ENCODE results near the gene C6orf52.

Gene C6orf52

DNA sequence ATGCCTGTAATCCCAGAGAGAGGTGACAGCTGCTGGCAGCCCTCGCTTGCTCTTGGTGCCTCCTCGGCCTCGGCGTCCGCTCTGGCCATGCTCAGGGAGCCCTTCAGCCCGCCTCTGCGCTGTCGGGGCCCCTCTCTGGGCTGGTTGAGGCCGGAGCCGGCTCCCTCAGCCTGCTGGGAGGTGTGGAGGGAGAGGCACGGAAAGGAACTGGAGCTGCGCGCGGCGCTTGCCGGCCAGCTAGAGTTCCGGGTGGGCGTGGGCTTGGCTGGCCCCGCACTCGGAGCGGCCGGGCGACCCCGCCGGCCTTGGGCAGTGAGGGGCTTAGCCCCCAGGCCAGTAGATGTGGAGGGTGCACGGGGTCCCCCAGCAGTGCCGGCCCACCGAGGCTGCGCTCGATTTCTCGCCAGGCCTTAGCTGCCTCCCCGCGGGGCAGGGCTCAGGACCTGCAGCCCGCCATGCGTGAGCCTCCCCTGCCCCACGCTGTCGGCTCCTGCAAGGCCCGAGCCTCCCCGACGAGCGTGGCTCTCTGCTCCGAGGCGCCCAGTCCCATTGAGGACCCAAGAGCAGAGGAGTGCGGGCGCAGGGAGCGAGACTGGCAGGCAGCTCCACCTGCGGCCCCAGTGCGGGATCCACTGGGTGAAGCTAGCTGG, 34.6 kb downstream of the C6orf52 start:
- TF ChIP-seq, protein P1, sequence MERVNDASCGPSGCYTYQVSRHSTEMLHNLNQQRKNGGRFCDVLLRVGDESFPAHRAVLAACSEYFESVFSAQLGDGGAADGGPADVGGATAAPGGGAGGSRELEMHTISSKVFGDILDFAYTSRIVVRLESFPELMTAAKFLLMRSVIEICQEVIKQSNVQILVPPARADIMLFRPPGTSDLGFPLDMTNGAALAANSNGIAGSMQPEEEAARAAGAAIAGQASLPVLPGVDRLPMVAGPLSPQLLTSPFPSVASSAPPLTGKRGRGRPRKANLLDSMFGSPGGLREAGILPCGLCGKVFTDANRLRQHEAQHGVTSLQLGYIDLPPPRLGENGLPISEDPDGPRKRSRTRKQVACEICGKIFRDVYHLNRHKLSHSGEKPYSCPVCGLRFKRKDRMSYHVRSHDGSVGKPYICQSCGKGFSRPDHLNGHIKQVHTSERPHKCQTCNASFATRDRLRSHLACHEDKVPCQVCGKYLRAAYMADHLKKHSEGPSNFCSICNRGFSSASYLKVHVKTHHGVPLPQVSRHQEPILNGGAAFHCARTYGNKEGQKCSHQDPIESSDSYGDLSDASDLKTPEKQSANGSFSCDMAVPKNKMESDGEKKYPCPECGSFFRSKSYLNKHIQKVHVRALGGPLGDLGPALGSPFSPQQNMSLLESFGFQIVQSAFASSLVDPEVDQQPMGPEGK (tag by site-specific recombination; IDR thresholded peaks at IDR 0.05) = no peak
- no peaks in the 10 kb centered on the region for H3K4me1 ChIP-seq (ENCODE audit: control insufficient read depth, insufficient read depth, low read length)
- H3K27ac ChIP-seq (ENCODE audit: extremely low read depth, low read depth, low read length) = no peak overlapping the region
- no peaks in the 10 kb centered on the region for H3K9me3 ChIP-seq (ENCODE audit: control insufficient read depth, insufficient read depth, low read depth, low read length)
- no peak overlapping the region for H3K4me3 ChIP-seq (ENCODE audit: low read depth, low read length)
- no peaks in the 10 kb centered on the region for H3K36me3 ChIP-seq (ENCODE audit: control insufficient read depth in 2 of 2, insufficient read depth in 1 of 2, low read length in 2 of 2)
- CTCF ChIA-PET = interaction anchor here (0.6 to 1.6 kb wide), 2 partner anchors 149 to 295 kb away, joined by 3 to 6 read pairs; no protein-coding TSS in a partner anchor
- POLR2A ChIA-PET = no interaction called here

DNA sequence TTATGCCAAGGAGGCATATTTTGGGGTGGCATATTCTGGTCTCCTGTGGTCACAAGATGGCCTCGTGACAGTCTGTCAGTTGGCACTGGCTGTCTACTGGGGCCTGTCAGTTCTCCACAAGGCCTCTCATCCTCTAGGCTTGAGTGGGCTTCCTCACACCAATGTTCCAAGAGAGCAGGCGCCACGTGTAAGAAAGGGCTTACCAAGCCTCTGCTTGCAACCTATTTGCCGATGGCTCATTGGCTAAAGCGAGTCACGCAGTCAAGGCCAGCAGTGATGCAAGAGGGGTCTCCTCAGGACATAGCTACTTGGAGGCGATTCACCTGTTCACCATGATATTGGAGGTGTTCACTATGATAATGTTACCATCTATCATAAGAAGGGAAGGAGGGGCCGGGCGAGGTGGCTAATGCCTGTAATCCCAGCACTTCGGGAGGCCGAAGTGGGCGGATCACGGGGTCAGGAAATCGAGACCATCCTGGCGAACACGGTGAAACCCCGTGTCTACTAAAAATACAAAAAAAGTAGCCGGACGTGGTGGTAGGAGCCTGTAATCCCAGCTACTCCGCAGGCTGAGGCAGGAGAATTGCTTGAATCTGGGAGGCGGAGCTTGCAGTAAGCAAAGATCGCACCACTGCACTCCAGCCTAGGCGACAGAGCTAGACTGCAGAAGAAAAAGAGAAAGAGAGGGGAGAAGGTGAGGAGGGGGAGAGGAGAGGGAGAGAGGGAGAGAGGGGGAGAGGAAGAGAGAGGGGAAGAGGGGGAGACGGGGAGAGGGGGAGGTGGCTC, 35.3 kb downstream of the C6orf52 start:
- Histone ChIP-seq H3K9me3 (ENCODE audit: control insufficient read depth, insufficient read depth, low read depth, low read length) (no peaks in the 10 kb centered on the region), H3K36me3 (ENCODE audit: control insufficient read depth in 2 of 2, insufficient read depth in 1 of 2, low read length in 2 of 2) (no peaks in the 10 kb centered on the region), H3K4me3 (ENCODE audit: low read depth, low read length) (no peak overlapping the region), H3K4me1 (ENCODE audit: control insufficient read depth, insufficient read depth, low read length) (no peaks in the 10 kb centered on the region), H3K27ac (ENCODE audit: extremely low read depth, low read depth, low read length) (no peak overlapping the region)
- ChIA-PET POLR2A (no interaction called here), CTCF (interaction anchor here (0.6 kb wide), 1 partner anchor 148 kb away, joined by 6 read pairs; no protein-coding TSS in a partner anchor)
- TF ChIP-seq ZNF184 (tag by site-specific recombination; IDR thresholded peaks at IDR 0.05) = no peak
- TF ChIP-seq ZNF311 (tag by site-specific recombination; IDR thresholded peaks at IDR 0.05; ENCODE audit: borderline replicate concordance) = no peak
- TF ChIP-seq, protein P2, sequence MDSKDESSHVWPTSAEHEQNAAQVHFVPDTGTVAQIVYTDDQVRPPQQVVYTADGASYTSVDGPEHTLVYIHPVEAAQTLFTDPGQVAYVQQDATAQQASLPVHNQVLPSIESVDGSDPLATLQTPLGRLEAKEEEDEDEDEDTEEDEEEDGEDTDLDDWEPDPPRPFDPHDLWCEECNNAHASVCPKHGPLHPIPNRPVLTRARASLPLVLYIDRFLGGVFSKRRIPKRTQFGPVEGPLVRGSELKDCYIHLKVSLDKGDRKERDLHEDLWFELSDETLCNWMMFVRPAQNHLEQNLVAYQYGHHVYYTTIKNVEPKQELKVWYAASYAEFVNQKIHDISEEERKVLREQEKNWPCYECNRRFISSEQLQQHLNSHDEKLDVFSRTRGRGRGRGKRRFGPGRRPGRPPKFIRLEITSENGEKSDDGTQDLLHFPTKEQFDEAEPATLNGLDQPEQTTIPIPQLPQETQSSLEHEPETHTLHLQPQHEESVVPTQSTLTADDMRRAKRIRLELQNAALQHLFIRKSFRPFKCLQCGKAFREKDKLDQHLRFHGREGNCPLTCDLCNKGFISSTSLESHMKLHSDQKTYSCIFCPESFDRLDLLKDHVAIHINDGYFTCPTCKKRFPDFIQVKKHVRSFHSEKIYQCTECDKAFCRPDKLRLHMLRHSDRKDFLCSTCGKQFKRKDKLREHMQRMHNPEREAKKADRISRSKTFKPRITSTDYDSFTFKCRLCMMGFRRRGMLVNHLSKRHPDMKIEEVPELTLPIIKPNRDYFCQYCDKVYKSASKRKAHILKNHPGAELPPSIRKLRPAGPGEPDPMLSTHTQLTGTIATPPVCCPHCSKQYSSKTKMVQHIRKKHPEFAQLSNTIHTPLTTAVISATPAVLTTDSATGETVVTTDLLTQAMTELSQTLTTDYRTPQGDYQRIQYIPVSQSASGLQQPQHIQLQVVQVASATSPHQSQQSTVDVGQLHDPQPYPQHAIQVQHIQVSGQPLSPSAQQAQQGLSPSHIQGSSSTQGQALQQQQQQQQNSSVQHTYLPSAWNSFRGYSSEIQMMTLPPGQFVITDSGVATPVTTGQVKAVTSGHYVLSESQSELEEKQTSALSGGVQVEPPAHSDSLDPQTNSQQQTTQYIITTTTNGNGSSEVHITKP (tag by site-specific recombination; IDR thresholded peaks at IDR 0.05) = no peak
- no peak for TF ChIP-seq OVOL3 (tag by site-specific recombination; IDR thresholded peaks at IDR 0.05)
- no peak for TF ChIP-seq KLF7 (tag by site-specific recombination; IDR thresholded peaks at IDR 0.05; ENCODE audit: borderline replicate concordance)
- no peak for TF ChIP-seq ZNF585B (tag by site-specific recombination; IDR thresholded peaks at IDR 0.05)
- no peak for TF ChIP-seq ZNF19 (tag by site-specific recombination; IDR thresholded peaks at IDR 0.05; ENCODE audit: low read depth)
- no peak for TF ChIP-seq ZNF16 (tag by site-specific recombination; IDR thresholded peaks at IDR 0.05; ENCODE audit: low read depth)
- no peak for TF ChIP-seq PRDM1 (tag by site-specific recombination; IDR thresholded peaks at IDR 0.05)
- TF ChIP-seq ZNF654 (tag by site-specific recombination; IDR thresholded peaks at IDR 0.05; ENCODE audit: low read depth) = no peak
- TF ChIP-seq, protein P3, sequence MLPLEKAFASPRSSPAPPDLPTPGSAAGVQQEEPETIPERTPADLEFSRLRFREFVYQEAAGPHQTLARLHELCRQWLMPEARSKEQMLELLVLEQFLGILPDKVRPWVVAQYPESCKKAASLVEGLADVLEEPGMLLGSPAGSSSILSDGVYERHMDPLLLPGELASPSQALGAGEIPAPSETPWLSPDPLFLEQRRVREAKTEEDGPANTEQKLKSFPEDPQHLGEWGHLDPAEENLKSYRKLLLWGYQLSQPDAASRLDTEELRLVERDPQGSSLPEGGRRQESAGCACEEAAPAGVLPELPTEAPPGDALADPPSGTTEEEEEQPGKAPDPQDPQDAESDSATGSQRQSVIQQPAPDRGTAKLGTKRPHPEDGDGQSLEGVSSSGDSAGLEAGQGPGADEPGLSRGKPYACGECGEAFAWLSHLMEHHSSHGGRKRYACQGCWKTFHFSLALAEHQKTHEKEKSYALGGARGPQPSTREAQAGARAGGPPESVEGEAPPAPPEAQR (tag by site-specific recombination; IDR thresholded peaks at IDR 0.05) = no peak
